HG03457 (cell line): ENCODE data around the gene CEP131.

Experiments used
- ATAC-seq: cut with Tn5 transposase; IDR thresholded peaks from one replicate; pipeline ENCODE4 v1.9.1; 2021; ENCODE audit warnings: moderate number of reproducible peaks; ENCODE audit not compliant: unreplicated experiment

The CEP131 gene

GRCh38 chr17:81222906-81223761 lies at the start of gene CEP131:
Gene CEP131, minus strand, starts transcription at chr17:81222965. Its CDS starts 2,909 bp downstream, at chr17:81220056.
- ATAC-seq, result peak; percentile 91

GRCh38 chr17:81271226-81271625 lies 48.5 kb upstream of the CEP131 start:
- no peak for ATAC-seq

DNA sequence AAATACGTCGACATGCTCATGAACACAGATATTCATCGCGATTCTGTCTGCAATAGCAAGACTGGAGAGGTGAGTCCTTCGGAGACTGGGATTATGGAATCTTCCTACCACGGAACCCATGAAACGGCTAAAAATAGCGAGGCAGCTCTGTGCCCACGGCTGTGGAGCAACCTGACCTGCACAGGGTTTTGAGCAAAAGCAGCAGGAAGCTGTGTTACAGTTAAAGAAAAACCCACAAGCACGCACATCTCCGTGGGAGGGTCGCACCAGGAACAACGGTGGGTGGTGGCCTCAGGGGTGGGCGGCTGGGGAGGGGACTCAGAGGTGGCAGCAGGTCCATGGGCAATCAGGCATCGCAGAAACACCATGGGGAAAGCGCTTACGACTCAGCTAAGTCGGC lies 47.5 kb upstream of the CEP131 start:
- ATAC-seq, result no peak

- no peak for ATAC-seq
These were observed 44.8 kb upstream of the CEP131 start for GRCh38 chr17:81267390-81268067.

- ATAC-seq, result no peak
These were observed 42.8 kb upstream of the CEP131 start for GRCh38 chr17:81265576-81265975.

DNA sequence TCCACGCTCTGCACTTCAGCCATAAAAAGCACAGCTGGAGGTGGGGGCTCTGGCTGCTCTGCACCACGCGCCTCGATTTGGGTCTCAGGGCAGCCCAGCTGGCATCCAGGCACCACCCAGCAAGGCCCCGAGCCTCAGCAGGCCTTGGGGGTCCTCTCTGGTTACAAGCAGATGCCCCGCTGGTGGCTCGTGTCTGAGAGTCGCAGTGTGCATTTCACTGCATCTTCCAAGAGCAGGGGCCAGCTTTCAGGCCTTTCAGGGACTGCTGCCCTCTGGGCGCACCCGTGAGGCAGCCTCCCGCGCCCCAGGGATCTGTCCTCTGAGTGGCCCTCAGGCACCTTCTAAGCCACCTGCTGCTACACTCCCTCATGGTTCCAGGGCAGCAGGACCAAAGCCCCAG lies 41.9 kb upstream of the CEP131 start:
- ATAC-seq, result no peak

- no peak for ATAC-seq
These were observed 40.8 kb upstream of the CEP131 start for GRCh38 chr17:81263371-81264181.

DNA sequence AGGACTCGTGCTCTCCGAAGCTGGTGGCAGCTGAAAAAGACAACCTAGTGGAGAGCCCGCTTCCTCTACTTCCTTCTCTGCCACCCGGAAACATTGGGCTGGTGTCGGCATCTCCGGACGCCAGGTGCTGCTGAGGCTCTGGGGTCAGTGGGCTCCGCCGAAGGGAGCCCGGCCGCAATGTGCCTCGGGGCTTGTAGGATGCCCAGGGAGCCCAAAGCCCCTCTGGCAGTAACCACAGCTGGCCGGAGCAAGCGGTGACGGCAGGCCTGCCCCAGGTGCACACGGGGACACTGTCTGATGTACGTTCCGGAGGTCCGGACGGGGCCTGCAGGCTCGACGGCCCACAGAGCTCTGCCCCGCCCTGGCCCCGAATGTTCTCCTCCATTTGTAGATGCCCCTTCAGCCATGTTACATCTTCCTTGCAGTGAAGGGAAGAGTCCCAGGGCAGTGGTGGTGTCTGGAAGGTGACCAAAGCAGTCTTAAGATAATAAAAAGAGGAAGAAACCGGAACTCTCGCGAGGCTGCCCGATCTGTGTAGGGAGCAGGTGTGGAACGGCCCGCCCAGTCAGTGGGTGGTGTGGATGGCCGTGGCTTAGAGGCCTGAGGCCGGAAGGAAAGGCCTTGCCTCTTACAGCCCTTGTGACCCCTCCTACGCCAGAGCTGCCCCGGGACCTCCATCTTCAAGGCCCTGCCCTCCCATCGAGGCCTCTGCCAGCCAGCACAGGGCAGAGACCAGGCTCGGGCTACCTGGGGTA lies 39.0 kb upstream of the CEP131 start:
- ATAC-seq, result no peak

- ATAC-seq, result no peak
These were observed 38.3 kb upstream of the CEP131 start for GRCh38 chr17:81261096-81261495.

- no peak for ATAC-seq
These were observed 37.9 kb upstream of the CEP131 start for GRCh38 chr17:81260641-81261040.

- no peak for ATAC-seq
These were observed 37.4 kb upstream of the CEP131 start for GRCh38 chr17:81260171-81260570.

- no peak for ATAC-seq
These were observed 36.4 kb upstream of the CEP131 start for GRCh38 chr17:81259058-81259605.

DNA sequence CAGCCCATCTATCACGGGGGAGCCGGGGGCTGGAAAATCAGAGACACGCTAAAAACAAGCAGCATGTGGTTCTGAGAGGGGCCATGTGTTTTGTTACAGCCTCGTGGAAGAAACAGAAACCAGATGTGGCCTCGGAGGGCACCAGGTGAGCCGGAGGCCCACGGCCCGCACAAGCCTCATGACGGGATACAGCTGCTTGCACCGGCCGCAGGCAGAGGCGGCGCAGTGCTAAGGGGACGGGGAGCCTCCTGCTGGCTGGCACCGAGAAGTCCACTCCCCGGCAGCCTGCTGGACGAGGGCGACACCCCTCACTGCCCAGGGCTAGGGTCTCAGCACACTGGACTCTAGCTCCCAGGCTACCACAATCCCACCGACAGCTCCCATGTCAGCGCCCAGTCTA lies 35.5 kb upstream of the CEP131 start:
- no peak for ATAC-seq

- no peak for ATAC-seq
These were observed 34.8 kb upstream of the CEP131 start for GRCh38 chr17:81257533-81257932.

GRCh38 chr17:81256616-81257015 lies 33.9 kb upstream of the CEP131 start:
- no peak for ATAC-seq

- no peak for ATAC-seq
These were observed 32.4 kb upstream of the CEP131 start for GRCh38 chr17:81254955-81255717.

DNA sequence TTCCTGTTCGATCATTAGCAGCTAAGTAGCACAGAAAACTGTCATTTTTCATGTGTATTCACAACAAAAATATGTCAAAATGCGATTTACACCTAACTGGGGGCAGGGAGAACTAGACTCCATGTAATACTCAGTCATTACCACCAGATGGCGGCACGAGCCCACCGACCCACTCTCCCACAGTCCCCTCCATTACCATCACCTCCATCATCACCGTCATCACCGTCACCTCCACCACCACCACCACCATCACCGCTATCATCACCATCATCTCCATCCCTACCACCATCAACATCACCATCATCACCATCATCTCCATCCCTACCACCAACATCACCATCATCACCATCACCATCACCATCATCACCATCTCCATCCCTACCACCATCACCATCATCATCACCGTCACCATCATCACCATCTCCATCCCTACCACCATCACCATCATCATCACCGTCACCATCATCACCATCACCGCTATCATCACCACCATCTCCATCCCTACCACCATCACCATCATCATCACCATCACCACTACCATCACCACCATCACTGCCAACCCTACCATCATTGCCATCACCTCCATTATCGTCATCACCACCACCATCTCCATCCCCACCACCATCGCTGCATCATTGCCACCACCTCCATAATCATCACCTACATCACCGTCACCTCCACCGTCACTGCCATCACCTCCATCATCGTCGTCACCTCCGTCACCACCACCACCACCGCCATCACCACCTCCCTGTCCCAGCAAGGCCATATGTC lies 30.8 kb upstream of the CEP131 start:
- ATAC-seq, result no peak

DNA sequence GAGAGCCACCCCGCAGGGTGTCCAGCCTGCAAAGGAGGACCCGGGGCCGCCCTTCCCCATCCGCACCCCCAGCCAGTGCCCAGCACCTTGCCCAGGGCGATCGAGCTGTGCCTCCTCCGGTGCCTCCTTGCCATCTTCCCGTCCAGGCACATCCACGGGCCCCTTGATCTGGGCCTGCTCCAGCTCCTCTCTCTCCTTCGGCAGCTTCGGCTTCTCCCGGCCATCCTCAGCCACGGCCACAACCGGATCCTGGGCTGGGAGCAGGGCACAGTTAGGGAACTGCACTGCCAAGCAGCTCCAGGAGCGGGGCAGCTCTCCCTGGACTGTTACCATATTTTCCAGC lies 30.2 kb upstream of the CEP131 start:
- ATAC-seq, result no peak

- ATAC-seq, result no peak
These were observed 29.7 kb upstream of the CEP131 start for GRCh38 chr17:81252326-81252986.
